SIG-M5 treated with dmso at 0.1 percent for 504 hours (cell line): ENCODE results near the gene ANGPTL2.
A peak's percentile ranks its signal among the peaks of the same experiment; 100 is the strongest.

Experiments used
- DNase-seq: peaks from one replicate; lab custom pipeline; 2025; ENCODE audit not compliant: unreplicated experiment; lab: John Stamatoyannopoulos, UW

The ANGPTL2 gene

DNA sequence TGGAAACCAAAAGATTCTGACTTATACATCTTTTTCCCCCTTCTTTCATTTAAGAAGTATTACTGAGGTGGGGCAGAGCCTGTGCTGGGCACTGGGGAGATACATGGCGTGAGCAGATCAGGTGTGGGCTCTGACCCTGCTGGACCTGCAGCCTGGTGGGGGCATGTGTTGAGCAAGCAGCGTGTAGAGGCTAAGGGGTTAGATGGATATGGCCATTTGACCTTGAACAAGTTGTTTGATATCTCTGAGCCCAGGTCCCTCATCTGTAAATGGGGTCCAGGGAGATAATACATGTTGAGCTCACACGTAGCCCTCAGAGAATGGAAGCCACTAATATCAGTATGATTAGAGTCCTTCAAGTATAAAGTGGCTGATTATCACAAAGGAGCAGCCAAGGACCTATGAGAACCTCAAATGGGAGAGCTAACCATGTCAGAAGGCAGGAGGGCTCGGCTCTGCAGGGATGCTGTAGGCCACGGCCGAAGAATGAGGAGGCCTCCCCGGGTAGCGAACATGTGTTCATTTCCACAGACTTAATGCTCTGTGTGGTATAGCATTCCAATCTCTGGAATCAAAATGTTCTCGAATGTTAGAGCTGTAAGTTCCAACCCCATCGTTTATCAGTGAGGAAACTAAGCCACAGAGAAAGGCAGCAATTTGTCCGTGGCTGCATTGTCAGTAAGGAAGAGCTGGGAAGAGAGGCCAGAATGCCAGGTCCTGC is 15.4 kb upstream of the ANGPTL2 start:
- no peak for DNase-seq

DNA sequence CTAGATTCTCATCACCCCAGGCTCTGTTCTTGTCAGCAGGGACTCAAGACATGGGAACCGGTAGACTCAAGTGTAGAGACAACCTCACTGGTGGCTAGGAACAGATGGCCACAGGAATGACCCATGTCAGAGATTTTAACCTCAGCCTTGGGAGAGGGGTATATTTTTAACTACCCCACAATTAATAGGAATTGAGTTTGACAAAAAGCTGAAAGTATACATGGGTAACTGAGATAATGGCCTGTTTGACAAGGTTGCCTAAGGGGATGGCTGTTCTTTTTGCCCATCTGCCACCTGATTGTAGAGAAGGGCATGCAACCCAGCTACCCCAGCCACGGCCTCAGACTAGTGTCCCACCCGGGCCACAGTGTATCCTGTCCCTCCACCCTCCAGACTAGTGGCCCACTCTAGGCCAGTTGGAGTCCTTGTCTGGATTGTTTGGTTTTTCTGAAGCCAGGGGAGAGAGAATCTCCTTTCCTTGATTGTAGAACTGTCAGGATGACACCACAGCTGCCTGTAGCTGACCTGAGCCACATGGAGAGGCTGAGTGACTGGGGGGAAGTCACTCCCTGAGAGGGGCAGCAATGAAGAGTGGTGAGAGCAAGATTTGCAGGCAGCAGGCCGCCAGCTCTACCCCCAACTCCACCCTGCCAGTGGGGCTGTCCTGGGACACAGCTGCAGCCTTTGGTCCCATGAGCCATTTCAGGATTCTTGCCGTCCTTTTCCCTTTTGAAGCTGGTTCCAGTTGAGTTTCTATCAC is 14.6 kb upstream of the ANGPTL2 start:
- DNase-seq: no peak

DNA sequence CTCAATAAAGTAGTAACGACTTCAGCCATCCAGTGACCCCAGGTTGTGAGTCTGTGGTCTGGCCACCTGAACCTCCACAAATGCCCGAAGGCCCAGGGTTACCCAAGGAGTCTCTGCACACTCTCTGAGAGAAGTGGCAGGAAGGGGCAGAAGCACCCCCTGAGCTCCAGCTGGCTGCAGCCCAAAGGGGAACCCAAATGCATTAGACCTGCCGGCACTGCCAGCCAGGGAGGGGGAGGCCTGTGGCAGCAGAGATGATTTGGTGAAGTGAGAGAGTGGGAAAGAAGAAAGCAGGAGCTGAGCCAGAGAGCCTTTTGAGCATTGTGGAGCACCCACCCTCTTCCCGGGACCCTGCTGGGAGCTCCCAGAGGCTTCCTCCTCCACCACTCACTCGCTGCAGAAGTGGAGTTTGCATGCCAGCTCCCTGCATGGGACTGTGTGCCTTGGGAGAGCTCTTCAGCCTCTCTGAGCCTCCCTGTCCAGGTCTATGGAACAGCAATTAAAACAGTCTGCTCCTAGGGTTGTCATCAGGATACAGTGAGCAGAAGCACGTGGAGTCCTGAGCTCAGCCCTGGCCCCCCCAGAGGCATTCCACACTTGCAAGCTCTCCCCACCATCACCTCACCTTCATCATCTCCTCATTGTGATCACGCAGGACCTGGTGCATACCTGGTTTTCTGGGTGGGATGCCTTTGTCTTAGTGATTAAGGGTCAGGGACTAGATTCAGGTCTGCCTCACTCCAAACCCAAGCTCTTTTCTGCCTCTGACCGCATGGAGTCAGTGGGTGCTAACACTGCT is 13.8 kb upstream of the ANGPTL2 start:
- DNase-seq: no peak

DNA sequence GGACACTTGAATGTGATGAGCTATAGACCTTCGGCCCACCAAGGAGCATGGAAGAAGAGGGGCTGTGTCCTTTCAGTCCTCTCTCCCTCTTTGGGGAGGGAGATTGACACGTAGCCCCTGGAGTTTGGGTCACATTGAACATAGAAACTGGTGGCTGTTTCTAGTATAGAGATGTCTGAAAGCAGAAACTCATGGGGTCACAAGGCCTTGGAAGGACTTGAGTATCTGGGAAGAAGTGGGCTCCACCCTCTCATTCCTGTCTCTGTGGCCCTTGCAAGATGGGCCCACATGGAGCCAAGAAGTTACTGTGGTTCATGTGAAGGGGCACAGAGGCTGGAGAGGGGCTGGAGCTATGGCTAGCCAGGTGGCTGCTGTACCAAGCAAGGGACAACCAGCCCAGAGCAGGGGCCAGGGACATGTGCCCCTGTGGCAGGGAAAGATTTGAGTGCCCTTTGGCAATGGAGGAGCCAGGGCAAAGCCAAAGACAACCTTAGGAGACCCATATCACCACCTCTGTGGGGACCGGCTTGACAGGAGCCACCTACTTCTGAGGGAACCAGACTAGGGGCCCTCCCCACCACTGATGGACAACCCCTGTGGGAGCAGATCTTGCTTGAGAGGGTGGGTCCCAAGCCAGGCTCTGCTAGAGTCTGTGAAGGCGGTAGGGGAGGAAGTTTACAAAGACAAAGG is 12.8 kb upstream of the ANGPTL2 start:
- no peak for DNase-seq

GRCh38 chr9:127133739-127134167 is 11.3 kb upstream of the ANGPTL2 start:
- no peak for DNase-seq

DNA sequence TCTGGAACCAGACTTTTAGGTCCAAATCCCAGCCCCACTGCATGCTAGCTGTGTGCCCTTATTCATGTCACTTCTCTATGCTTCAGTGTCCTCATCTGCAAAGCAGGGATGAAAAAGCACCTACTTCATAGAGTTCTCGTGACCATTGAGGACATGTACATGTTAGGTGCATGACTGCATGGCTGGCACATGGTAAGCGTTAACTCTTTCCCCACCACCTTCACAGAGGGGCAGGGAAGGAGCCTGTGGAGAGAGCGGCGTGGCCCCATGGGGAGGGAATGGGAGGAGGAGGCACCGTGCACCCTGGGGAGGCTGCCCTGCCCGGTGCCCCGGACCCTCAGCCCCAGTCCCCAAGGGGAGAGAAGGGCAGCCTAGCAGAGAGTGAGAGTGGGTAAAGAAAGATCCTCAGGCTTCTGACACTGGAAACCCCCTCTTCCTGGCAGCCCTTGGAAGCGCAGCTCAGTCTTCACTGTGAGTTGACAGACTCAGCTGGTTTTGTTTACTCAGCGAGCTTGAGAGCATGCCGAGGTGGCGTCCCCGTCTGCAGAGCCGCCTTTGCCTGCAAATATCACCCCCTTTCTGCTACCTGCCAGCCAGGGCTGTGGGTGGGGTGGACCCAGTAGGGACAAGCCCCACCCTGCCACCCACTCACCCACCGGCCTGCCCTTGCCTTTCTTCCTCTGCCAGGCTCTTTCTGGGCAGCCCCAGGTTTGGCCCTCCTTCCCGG is 10.6 kb upstream of the ANGPTL2 start:
- DNase-seq: no peak

DNA sequence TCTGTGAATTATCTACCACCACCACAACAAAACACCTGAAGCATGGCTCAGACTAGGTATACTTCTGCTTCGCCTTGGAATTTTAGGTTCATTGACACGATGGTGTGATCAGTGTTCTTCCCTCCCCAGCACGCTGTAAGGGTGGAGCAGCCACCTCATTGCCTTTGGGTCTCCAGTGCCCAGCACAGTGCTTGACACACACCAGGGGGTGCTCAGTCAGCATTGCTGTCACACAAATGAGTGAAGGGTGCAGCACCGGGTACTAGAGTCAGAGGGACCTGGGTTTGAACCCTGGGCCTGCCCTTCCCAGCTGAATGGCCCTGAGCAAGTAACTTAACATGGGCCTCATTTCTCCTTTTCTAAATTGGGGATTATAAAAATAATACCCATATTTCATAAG is 9.9 kb upstream of the ANGPTL2 start:
- DNase-seq: no peak

GRCh38 chr9:127131871-127132270 is 9.4 kb upstream of the ANGPTL2 start:
- DNase-seq: no peak

DNA sequence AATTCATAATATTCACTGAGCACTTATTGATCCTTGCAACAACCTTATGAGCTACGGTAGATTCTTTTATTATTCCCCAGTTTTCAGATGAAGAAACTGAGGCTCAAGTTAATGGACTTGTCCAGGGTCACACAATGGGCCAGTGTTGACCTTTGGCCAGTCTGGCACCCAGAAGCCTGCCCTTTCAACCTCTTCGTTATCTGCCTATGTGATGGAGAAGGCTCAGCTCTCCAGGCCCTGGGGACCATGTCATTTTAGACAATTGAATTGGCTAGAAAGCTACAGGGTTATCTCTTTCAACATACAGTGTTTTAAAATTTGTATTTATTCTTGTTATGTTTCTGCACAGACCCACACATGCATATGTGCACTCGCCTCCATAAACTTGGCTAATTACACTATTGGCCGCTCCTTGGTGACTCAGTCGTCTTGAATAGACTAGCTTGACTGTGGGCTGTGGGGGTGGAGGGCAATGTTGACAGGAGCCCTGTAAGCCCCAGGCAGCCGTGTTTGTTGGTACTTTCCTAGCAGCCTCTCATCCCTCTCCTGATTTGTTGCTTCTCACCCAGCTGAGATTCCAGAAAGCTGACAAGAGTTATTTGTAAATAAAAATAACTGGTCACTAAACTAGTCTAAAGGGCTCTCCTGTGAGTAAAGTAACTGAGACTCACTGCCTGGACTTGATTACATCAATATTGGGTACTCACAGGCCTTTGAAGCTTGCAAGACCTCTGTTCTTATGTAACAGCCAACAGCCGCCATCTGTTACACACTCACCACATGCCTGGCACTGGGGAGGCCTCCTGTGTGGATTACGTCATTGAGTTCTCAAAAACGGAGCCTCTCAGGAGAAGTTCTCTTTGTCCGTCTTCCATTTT is 8.5 kb upstream of the ANGPTL2 start:
- peak; percentile 89 for DNase-seq

DNA sequence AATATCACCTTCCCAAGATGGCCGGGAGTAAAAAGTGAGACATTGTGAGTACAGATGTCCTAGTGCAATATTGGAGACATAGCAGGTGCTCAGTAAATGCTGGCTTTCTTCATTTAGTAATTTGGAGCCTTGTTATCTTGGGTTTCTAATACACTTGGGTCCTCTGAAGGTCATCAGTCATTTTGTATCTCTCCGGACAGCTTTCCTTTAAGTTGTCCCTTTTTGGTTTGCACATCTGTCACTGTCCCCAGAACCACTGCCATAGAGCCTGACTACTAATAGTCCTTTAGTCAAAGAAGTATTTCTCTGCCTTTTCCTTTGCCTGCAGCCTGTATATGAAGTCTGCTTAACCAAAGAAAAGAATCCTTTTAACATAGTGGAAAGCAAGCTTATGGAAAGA is 7.8 kb upstream of the ANGPTL2 start:
- DNase-seq: no peak

DNA sequence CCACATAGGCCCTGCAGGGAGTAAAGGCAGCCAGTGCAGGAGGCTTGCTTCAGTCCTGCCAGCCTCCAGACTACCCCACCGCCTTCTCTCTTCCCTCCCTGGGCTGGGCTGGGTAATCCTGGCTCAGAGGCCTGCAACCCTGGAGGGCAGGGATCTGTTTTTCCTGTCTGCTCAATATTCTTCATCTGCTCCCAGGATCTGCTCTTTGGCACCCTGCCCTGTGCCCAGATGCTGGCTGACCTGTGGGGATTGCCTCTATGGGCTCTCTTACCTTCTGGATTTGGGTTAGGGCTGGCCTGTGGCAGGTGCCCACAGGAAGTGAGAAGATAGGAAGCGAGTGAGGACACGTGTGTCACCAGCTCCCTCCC is 7.3 kb upstream of the ANGPTL2 start:
- DNase-seq: no peak

- no peak for DNase-seq
These were observed 6.8 kb upstream of the ANGPTL2 start for GRCh38 chr9:127129073-127129717.

DNA sequence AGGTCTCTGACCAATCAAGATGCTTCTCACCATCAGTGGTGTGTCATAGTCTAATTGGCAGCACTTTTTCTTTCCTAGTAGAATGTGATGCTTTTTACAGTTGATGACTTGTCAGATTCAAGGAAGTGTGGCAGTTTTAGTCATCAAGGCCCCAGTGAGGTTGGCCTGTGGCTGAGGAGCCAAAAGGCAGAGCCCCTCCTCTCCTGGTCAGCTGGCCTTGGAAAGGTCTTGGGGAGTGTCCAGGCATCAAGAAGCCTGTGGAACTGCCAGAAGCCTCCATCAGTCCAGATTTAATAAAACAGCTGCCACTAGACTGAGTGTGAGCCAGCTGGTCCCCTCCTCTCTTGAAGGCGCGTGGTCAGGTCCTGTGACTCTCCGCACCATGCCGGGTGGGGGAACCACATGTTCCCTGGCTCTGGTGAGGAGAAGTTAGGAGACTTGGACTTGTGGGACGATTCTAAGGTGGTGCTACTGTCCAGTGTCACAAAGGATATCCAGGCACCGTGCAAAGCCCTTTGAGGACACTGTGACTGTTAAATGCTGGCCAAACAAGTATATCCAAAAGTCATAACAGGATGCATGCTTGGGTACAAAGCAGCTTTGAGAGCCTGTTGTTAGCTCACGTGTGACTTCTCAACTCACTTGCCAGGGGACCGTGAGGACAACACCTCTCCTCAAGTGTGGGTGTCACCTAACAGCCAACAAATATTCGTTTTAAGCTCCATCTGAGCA is 6.1 kb upstream of the ANGPTL2 start:
- DNase-seq: no peak

- DNase-seq: no peak
These were observed 4.5 kb upstream of the ANGPTL2 start for GRCh38 chr9:127126971-127127370.

DNA sequence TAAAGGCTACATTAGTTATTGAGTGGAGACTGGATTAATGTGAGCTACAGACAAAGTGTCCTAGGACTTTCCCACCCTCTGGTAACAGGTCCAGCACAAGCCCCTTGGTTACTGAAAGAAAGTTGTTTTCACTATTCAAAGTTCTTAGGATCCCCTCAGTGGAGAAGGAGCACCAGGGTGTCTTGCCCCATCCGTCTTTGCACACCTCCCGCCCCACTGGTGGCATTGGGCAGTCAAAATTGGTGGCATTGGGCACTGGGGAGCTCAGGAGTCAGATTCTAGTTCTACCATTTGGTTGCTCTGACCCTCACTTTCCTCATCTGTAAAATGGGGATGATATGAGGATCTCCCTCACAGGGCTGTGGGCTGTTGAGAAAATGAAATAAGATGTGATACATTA is 2.4 kb upstream of the ANGPTL2 start:
- DNase-seq: no peak

- no peak for DNase-seq
These were observed 1.7 kb upstream of the ANGPTL2 start for GRCh38 chr9:127124111-127124531.

DNA sequence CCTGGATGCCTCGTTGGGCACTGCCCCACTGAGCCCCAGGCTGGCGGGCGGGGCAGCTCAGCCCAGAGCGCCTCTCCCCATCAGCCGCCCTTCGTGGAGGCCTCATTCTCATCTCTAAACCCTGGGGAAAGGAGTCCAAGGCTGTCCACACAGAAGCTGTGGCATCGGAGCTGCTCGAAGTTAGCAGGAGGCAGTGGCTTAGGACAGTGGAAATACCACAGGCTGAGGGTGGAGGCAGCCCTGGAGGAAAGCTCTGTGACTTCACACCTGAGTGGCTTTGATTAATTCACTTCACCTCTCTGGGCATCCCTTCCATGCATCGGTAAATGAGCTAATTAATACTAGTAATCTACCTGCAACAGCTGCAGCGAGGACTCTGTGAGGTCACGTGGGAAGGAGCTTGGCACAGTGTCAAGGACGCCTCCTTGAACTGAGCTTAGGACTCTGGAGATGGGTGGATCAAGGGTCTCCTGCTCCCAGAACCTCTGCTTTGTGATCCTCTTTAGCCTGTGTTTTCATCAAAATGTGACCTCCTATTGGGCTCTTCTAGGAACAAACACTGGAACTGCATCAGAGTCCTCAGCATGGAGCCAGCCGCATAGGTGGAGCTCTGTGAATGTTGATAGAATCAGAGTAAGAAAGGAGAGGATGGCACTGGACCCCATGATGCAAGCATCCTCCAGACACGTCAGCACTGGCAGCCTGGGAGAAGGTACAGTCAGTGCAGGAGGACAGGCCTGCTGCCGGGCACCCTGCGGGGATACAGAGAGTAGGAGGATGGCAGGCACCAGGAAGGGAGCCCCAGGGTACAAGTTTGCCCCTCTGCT is 842 bp upstream of the ANGPTL2 start:
- DNase-seq: no peak
